ENCODE results near the gene RGS2.

RGS2 gene

GRCh38 chr1:192844360-192844759 lies 35.5 kb downstream of the RGS2 start:
- Histone ChIP-seq H3K27ac (no peak overlapping the region), H3K4me3 (no peak overlapping the region)
- DNase-seq (ENCODE audit: low spot score): no peak
- TF ChIP-seq CTCF (IDR thresholded peaks at IDR 0.05): no peak

GRCh38 chr1:192846950-192847349 lies 38.1 kb downstream of the RGS2 start:
- Histone ChIP-seq H3K4me3 (no peak overlapping the region), H3K27ac (no peak overlapping the region)
- no peak for TF ChIP-seq CTCF (IDR thresholded peaks at IDR 0.05)
- no peak for DNase-seq (ENCODE audit: low spot score)

GRCh38 chr1:192849011-192849410 lies 40.2 kb downstream of the RGS2 start:
- TF ChIP-seq CTCF (IDR thresholded peaks at IDR 0.05): no peak
- Histone ChIP-seq H3K27ac (no peak overlapping the region), H3K4me3 (no peak overlapping the region)
- no peak for DNase-seq (ENCODE audit: low spot score)

GRCh38 chr1:192849442-192849841 lies 40.6 kb downstream of the RGS2 start:
- no peak for DNase-seq (ENCODE audit: low spot score)
- TF ChIP-seq CTCF (IDR thresholded peaks at IDR 0.05): no peak

GRCh38 chr1:192852001-192852947 lies 43.4 kb downstream of the RGS2 start:
- no peak overlapping the region for H3K27ac ChIP-seq
- H3K4me3 ChIP-seq: no peak overlapping the region
- TF ChIP-seq CTCF (IDR thresholded peaks at IDR 0.05): no peak
- DNase-seq (ENCODE audit: low spot score): no peak

More at GRCh38 chr1:192849442-192849841, 40.6 kb downstream of the RGS2 start:
- Histone ChIP-seq H3K4me3 (no peak overlapping the region), H3K27ac (no peak overlapping the region)

- Histone ChIP-seq H3K27ac (no peak overlapping the region), H3K4me3 (no peak overlapping the region)
- TF ChIP-seq CTCF (IDR thresholded peaks at IDR 0.05): no peak
- DNase-seq (ENCODE audit: low spot score): no peak
Observed at GRCh38 chr1:192858456-192858855, 49.6 kb downstream of the RGS2 start.

GRCh38 chr1:192859808-192860207 lies 51.0 kb downstream of the RGS2 start:
- Histone ChIP-seq H3K4me3 (no peak overlapping the region), H3K27ac (no peak overlapping the region)
- no peak for TF ChIP-seq CTCF (IDR thresholded peaks at IDR 0.05)
- DNase-seq (ENCODE audit: low spot score): no peak

All from coronary artery (tissue), 2 donors.